HepG2 (cell line): ENCODE results near the gene MTUS2. TPM values are rescaled to one million over a fixed set of nuclear protein-coding genes. Genes with fewer than 3 reads are reported as not detected.

ENCODE experiments used
- ATAC-seq: fragments of 200-7000 bp; cut with Tn5 transposase; 3 replicates; pipeline ENCODE4 v1.9.1; 2020; ENCODE audit warnings: mild to moderate bottlenecking, moderate library complexity
- BruUV-seq: library from RNA; stranded (reverse); fragments of 400-500 nt; replicated peaks from 2 replicates; lab custom pipeline; 2021; lab: Mats Ljungman, UMichigan
- CTCF ChIA-PET: fragments of 300-600 bp; formaldehyde crosslinking; extraction: SDS; loops from one replicate; lab custom pipeline; 2021; ENCODE audit warnings: low total read pairs, inconsistent platforms, low intra/inter-chr PET ratio; lab: Yijun Ruan, JAX
- POLR2A ChIA-PET: fragments of 350-600 bp; sonication (Branson Sonifier 250); formaldehyde crosslinking; loops from one replicate; lab custom pipeline; 2020; ENCODE audit warnings: antibody characterized with exemption, inconsistent platforms; lab: Yijun Ruan, JAX
- DNase-seq: peaks from one replicate; pipeline ENCODE4 v3.0.0-alpha.2; 2015; ENCODE audit warnings: low spot score
- FAIRE-seq: peaks from 3 replicates; lab custom pipeline; 2011; peaks lifted over from hg19 to GRCh38; lab: Jason Lieb, UNC
- H2AFZ ChIP-seq: one replicate; pipeline ENCODE4 v1.6.1; 2011; ENCODE audit warnings: low read length, inconsistent platforms
- H3K27ac ChIP-seq: fragments of 300-600 bp; 3 replicates; pipeline ENCODE4 v1.8.0; 2011; ENCODE audit warnings: mixed run types, mild to moderate bottlenecking, mixed read lengths, low read length, inconsistent platforms; ENCODE audit not compliant: insufficient read depth; ENCODE audit errors: extremely low read length
- H3K27me3 ChIP-seq, 2 experiments: fragments of 200-600 bp in 1 of 2; 2 replicates in 1 of 2; 3 replicates in 1 of 2; pipeline versions ENCODE4 v1.6.0 to v1.8.0; 2011; ENCODE audit warnings: low read length in 2 of 2, mild to moderate bottlenecking in 2 of 2, moderate library complexity in 2 of 2, inconsistent platforms in 1 of 2; ENCODE audit not compliant: insufficient read depth in 2 of 2, control insufficient read depth in 1 of 2
- H3K36me3 ChIP-seq, 2 experiments: fragments of 200-600 bp in 1 of 2; replicated peaks in 1 of 2; 2 replicates in 1 of 2; 3 replicates in 1 of 2; pipeline versions ENCODE4 v1.5.1 to v1.8.0; 2011; ENCODE audit warnings: low read length in 2 of 2, inconsistent platforms in 1 of 2; ENCODE audit not compliant: insufficient read depth in 2 of 2, control insufficient read depth in 1 of 2
- H3K4me1 ChIP-seq: 2 replicates; pipeline ENCODE4 v1.5.1; 2012; ENCODE audit warnings: low read length, inconsistent platforms; ENCODE audit not compliant: insufficient read depth
- H3K4me2 ChIP-seq: 2 replicates; pipeline ENCODE4 v1.6.0; 2011; ENCODE audit warnings: low read depth, low read length, inconsistent platforms
- H3K4me3 ChIP-seq, 3 experiments: fragments of 200-600 bp in 1 of 3; sonication (generic), shearing (Covaris generic) in 1 of 3; replicated peaks in 1 of 3; 2 replicates each; pipeline ENCODE4 v1.5.1; 2011 to 2016; ENCODE audit warnings: low read length in 3 of 3, inconsistent platforms in 2 of 3, low read depth in 2 of 3, mild to moderate bottlenecking in 2 of 3, control low read depth in 1 of 3, mixed read lengths in 1 of 3; ENCODE audit not compliant: insufficient read depth in 1 of 3
- H3K79me2 ChIP-seq: one replicate; pipeline ENCODE4 v1.6.1; 2011; ENCODE audit warnings: low read length, inconsistent platforms; ENCODE audit not compliant: insufficient read depth
- H3K9ac ChIP-seq: 2 replicates; pipeline ENCODE4 v1.6.0; 2011; ENCODE audit warnings: mild to moderate bottlenecking, low read depth, low read length, inconsistent platforms; ENCODE audit not compliant: insufficient read depth
- H3K9me3 ChIP-seq: 2 replicates; pipeline ENCODE4 v1.5.1; 2012; ENCODE audit warnings: mild to moderate bottlenecking, low read length
- H4K20me1 ChIP-seq: 2 replicates; pipeline ENCODE4 v1.6.0; 2011; ENCODE audit warnings: inconsistent platforms, mild to moderate bottlenecking, low read length, moderate library complexity; ENCODE audit not compliant: insufficient read depth
- CHD4 ChIP-seq: fragments of 200-600 bp; sonication (generic); IDR thresholded peaks from 2 replicates; pipeline ENCODE4 v1.7.0; 2017; ENCODE audit warnings: mild to moderate bottlenecking, low read length, borderline replicate concordance
- FOXK1 ChIP-seq: sonication (generic); formaldehyde crosslinking; IDR thresholded peaks from 2 replicates; pipeline ENCODE4 v1.4.0; 2020; ENCODE audit warnings: low read depth, missing genetic modification reagents, borderline replicate concordance
- SATB2 ChIP-seq: sonication (generic); formaldehyde crosslinking; IDR thresholded peaks from 2 replicates; pipeline ENCODE4 v1.5.0; 2020; ENCODE audit warnings: missing genetic modification reagents
- TCF7L2 ChIP-seq: IDR thresholded peaks from 2 replicates; pipeline ENCODE4 v1.6.1; 2011; ENCODE audit warnings: mild to moderate bottlenecking, low read depth, low read length, moderate library complexity
- ZBTB7B ChIP-seq: sonication (generic); formaldehyde crosslinking; IDR thresholded peaks from 2 replicates; pipeline ENCODE4 v1.4.0; 2020; ENCODE audit warnings: missing genetic modification reagents
- ZNF234 ChIP-seq: sonication (generic); formaldehyde crosslinking; conservative IDR thresholded peaks from 2 replicates; pipeline ENCODE4 v1.5.1; 2020; ENCODE audit warnings: mild to moderate bottlenecking, missing genetic modification reagents
- ZNF235 ChIP-seq: sonication (generic); formaldehyde crosslinking; IDR thresholded peaks from 2 replicates; pipeline ENCODE4 v1.8.1; 2023; ENCODE audit warnings: mild to moderate bottlenecking, missing genetic modification reagents, borderline replicate concordance
- ZNF251 ChIP-seq: sonication (generic); formaldehyde crosslinking; IDR thresholded peaks from 2 replicates; pipeline ENCODE4 v1.9.0; 2021; ENCODE audit warnings: mild to moderate bottlenecking, missing genetic modification reagents
- ZNF737 ChIP-seq: sonication (generic); formaldehyde crosslinking; IDR thresholded peaks from 2 replicates; pipeline ENCODE4 v1.5.0; 2020; ENCODE audit warnings: missing genetic modification reagents, mild to moderate bottlenecking, borderline replicate concordance
- ZSCAN30 ChIP-seq: sonication (generic); formaldehyde crosslinking; IDR thresholded peaks from 2 replicates; pipeline ENCODE4 v1.5.0; 2020; ENCODE audit warnings: mild to moderate bottlenecking, missing genetic modification reagents
- WGBS: methylation state at CpG from one replicate; pipeline ENCODE4 v1.1.6; 2017; ENCODE audit warnings: low lambda C conversion rate; 5-methylcytosine and 5-hydroxymethylcytosine counted together
- in situ Hi-C: cut with HindIII; loops from 2 replicates; pipeline ENCODE4 v1.10.0; 2017; ENCODE audit warnings: low pct_unique_long_range_greater_than_20kb; ENCODE audit not compliant: extremely low pct_ligation_motif_present
- intact Hi-C: fragments of 100-400 bp; cut with micrococcal nuclease; formaldehyde crosslinking; loops from one replicate; pipeline ENCODE4 v1.10.0; 2022; ENCODE audit not compliant: unreplicated experiment
- polyA plus RNA-seq, 8 experiments: library from polyadenylated mRNA; depleted of rRNA in 3 of 8; stranded (reverse) in 7 of 8; unstranded in 1 of 8; fragments of >200 nt; fragmentation: Illumina TruSeq in 4 of 8; extraction: Trizol in 4 of 8; gene quantifications; 2 replicates each; pipeline versions ENCODE4 v1.2.1 to v1.2.3, GENCODE V29; 2011 to 2016; ENCODE audit warnings: low read depth in 4 of 8, missing spikeins in 1 of 8, mixed read lengths in 1 of 8; ENCODE audit not compliant: insufficient read depth in 1 of 8
- total RNA-seq, 5 experiments: library from RNA; depleted of rRNA; stranded (reverse); fragments of >200 nt; fragmentation: Illumina TruSeq; extraction: Trizol; gene quantifications; 2 replicates each; pipeline ENCODE4 v1.2.3, GENCODE V29; 2016; ENCODE audit warnings: low read depth in 1 of 5
- TF ChIP-seq, protein P1 (sequence below): sonication (generic); formaldehyde crosslinking; IDR thresholded peaks from 2 replicates; pipeline ENCODE4 v1.8.1; 2022; ENCODE audit warnings: mild to moderate bottlenecking, missing genetic modification reagents
- TF ChIP-seq, protein P2 (sequence below): IDR thresholded peaks from 2 replicates; pipeline ENCODE4 v1.6.1; 2016; ENCODE audit warnings: low read depth, control low read depth
- TF ChIP-seq, protein P3 (sequence below): sonication (generic); formaldehyde crosslinking; IDR thresholded peaks from 2 replicates; pipeline ENCODE4 v1.8.0; 2022; ENCODE audit warnings: missing genetic modification reagents, mild to moderate bottlenecking, inconsistent platforms, borderline replicate concordance
- TF ChIP-seq, protein P4 (sequence below): sonication (generic); formaldehyde crosslinking; IDR thresholded peaks from 2 replicates; pipeline ENCODE4 v1.4.0; 2020; ENCODE audit warnings: missing genetic modification reagents, mild to moderate bottlenecking, borderline replicate concordance

MTUS2 gene
- total and polyA plus RNA-seq, 2 of the 13 experiments (the other 11 are each of a cell fraction or from before 2014, with no cell fraction given) = not detected

DNA sequence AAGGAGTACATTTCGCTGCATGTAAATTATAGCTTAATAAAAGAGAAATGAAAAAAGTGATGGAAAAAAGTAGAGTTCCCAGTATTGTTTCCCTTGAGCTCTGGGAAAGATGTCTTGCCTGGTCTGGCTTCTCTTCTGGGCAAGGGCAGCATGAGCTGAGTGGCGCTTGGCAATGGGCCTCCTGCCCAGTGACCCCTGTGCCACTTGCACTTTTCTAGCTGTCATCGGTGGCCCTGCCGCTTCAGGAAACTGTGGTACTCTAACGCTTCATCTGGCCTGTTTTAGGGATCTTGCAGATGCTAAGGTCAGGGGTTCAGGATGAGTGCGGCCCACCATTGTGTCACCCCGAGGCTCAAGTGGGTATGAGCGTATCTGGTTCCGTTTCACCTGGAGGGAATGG, 161.4 kb downstream of the MTUS2 start:
- in situ Hi-C loops = no loop called here
- no peak for ATAC-seq
- WGBS = 21% methylated on average over 6 of the region's 9 CpGs

More for the DNA sequence above, 161.4 kb downstream of the MTUS2 start:
- H3K4me1 ChIP-seq = no peaks in the 10 kb centered on the region
- H3K9me3 ChIP-seq = peaks cover 9% of the 10 kb centered on the region; the same call in 1 of the 2 replicates
- intact Hi-C loops = no loop called here
- H3K9ac ChIP-seq = no peak overlapping the region
- DNase-seq (no peak), FAIRE-seq (no peak)
- BruUV-seq = no TSS peak
- no peaks in the 10 kb centered on the region for H3K79me2 ChIP-seq
- H3K4me3 ChIP-seq = no peak overlapping the region
- H3K36me3 ChIP-seq = no peaks in the 10 kb centered on the region
- no peak overlapping the region for H3K4me2 ChIP-seq
- no peak overlapping the region for H3K27ac ChIP-seq
- no peaks in the 10 kb centered on the region for H3K27me3 ChIP-seq
- ChIA-PET POLR2A (no interaction called here), CTCF (no interaction called here)
- no peaks in the 10 kb centered on the region for H4K20me1 ChIP-seq
- no peak for TF ChIP-seq CHD4
- TF ChIP-seq ZNF251 (CRISPR knock-in tag) = no peak
- no peak for TF ChIP-seq ZNF235 (CRISPR knock-in tag)
- TF ChIP-seq ZSCAN30 (CRISPR knock-in tag) = no peak
- no peak for TF ChIP-seq TCF7L2
- TF ChIP-seq, protein P1, sequence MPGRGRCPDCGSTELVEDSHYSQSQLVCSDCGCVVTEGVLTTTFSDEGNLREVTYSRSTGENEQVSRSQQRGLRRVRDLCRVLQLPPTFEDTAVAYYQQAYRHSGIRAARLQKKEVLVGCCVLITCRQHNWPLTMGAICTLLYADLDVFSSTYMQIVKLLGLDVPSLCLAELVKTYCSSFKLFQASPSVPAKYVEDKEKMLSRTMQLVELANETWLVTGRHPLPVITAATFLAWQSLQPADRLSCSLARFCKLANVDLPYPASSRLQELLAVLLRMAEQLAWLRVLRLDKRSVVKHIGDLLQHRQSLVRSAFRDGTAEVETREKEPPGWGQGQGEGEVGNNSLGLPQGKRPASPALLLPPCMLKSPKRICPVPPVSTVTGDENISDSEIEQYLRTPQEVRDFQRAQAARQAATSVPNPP = no peak
- no peak for TF ChIP-seq FOXK1 (CRISPR knock-in tag)
- TF ChIP-seq, protein P2, sequence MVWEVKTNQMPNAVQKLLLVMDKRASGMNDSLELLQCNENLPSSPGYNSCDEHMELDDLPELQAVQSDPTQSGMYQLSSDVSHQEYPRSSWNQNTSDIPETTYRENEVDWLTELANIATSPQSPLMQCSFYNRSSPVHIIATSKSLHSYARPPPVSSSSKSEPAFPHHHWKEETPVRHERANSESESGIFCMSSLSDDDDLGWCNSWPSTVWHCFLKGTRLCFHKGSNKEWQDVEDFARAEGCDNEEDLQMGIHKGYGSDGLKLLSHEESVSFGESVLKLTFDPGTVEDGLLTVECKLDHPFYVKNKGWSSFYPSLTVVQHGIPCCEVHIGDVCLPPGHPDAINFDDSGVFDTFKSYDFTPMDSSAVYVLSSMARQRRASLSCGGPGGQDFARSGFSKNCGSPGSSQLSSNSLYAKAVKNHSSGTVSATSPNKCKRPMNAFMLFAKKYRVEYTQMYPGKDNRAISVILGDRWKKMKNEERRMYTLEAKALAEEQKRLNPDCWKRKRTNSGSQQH = no peak
- TF ChIP-seq ZNF737 (CRISPR knock-in tag) = no peak
- no peak for TF ChIP-seq ZBTB7B (CRISPR knock-in tag)
- TF ChIP-seq, protein P3, sequence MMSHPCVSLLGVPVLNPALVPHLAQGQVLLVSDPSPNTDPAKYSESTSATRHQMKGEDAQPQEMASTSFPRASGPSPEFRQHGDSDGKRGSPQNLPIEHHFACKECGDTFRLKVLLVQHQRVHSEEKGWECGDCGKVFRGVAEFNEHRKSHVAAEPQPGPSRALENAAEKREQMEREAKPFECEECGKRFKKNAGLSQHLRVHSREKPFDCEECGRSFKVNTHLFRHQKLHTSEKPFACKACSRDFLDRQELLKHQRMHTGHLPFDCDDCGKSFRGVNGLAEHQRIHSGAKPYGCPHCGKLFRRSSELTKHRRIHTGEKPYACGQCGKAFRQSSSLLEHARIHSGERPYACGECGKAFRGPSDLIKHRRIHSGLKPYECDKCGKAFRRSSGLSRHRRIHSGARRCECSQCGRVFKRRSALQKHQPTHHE (CRISPR knock-in tag) = no peak
- TF ChIP-seq SATB2 (CRISPR knock-in tag) = no peak
- no peak for TF ChIP-seq ZNF234 (CRISPR knock-in tag)
- TF ChIP-seq, protein P4, sequence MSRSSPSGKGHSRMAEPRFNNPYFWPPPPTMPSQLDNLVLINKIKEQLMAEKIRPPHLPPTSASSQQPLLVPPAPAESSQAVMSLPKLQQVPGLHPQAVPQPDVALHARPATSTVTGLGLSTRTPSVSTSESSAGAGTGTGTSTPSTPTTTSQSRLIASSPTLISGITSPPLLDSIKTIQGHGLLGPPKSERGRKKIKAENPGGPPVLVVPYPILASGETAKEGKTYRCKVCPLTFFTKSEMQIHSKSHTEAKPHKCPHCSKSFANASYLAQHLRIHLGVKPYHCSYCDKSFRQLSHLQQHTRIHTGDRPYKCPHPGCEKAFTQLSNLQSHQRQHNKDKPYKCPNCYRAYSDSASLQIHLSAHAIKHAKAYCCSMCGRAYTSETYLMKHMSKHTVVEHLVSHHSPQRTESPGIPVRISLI = no peak
- H2AFZ ChIP-seq = no peak overlapping the region
